Head of caudate nucleus (tissue), 42 donors: Measurements from ENCODE around the gene UBE2Q2.
"Not testable (repeated sequence)": the region's sequence is repeated elsewhere in the genome, so short reads cannot be mapped to it uniquely, and the experiment has no call there.

Source experiments
- DNase-seq, 42 donors: peaks; one replicate each; pipeline versions ENCODE4 v3.0.0 to v3.0.0-alpha.2; 2020 to 2021; ENCODE audit warnings: mixed read lengths in 7 of 42
- intact Hi-C: fragments of 100-400 bp; cut with DNase I; formaldehyde crosslinking; loops from one replicate; pipeline ENCODE4 v1.15.0; 2022

Gene UBE2Q2

DNA sequence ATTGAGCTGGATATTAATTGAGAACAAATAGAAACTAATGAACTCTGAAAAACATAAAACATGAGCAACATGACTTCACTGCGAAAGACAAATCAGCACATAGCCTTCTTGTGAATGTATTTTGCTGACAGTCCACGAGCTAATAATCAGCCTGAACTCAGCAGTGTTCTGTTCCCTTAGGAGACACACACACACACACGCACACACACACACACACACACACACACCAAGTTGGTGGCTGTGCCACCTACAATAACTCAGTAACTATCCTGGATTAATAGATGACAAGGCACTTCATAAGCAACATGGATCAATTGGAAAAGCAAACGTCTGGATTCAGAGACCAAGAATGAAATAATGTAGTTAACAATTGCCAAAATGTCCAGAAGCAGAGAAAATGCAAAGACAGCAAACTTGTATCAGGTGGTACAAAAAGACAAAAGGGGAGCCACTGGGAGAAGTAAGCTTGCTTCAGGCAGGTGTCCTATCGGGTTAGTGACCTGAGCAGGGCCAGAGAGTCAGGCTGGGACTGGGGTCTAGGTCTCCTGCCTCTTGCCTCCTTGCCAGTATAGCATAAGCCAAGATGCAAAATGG is 20.5 kb upstream of the UBE2Q2 start:
- intact Hi-C loops, result no loop called here
- no peak for DNase-seq

DNA sequence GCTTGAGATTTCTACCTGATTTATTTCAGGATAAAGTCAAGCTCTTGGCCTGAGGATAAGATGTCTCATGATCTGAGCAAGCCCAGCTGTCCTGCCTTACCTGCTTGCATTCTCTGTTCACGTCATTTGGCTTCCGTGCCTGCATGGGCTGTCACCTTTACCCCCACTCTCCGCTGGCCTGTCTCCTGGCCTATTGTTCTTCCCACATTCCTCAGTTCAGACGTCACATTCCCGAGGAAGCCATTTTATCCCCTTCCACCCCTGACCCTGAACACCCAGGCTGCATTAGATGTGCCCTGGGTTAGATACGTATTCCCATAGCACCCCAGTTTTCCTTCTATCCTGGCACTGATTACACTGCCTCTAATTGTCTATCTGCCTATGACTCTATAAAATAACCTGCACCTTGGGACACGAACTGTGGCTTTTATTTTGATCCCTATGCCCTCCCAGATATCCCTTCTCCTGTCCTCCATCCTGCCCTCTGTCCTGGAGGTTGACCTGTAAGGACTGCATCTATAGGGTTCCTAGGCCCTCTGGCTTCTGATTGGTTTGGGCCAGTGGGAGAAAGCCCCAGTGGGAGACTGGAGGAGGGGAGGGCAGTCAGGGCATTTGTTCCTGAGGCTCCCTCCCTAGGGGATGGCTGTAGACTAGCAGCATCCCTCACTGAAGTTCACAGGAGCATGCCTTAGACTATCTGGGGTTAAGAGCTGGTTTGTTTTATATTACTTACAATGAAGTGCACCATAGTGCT is 19.2 kb upstream of the UBE2Q2 start:
- intact Hi-C loops, result no loop called here
- no peak for DNase-seq

DNA sequence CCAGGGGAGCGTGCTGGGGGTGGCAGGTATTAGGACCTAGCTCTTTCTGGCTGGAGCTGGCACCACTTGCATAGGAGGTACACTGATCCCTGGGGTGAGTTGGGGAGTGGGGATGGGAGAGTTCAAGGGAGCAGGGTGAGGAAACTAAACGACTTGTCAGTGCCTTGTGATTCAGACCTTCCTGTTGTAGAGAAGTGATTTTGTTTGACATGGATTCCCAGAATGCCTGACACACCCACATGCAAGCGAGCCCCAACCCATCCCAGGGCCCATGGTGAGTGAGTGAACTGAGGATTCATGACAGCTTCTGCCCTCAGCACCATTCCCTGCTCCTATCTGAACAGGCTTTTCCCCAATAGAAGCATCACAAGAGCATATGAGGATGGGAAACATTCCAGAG is 15.6 kb upstream of the UBE2Q2 start:
- intact Hi-C loops, result no loop called here
- no peak for DNase-seq

DNA sequence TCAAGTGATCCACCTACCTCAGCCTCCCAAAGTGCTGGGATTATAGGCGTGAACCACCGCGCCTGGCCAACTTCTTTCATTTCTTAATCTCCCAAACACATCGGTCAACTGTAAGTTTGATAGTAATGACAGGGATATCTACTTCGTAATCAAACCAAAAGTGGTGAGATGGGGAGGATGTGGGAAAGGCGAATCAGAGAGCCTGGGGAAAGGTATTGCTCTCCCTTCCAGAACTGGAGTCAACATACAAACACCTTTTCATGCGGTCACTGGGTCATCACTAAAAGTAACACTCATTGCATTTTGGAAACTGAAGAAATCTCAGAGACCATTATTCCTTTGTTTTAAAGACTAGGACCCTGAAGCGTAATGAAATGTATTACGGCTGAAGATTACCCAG is 14.8 kb upstream of the UBE2Q2 start:
- intact Hi-C loops, result no loop called here
- no peak for DNase-seq

DNA sequence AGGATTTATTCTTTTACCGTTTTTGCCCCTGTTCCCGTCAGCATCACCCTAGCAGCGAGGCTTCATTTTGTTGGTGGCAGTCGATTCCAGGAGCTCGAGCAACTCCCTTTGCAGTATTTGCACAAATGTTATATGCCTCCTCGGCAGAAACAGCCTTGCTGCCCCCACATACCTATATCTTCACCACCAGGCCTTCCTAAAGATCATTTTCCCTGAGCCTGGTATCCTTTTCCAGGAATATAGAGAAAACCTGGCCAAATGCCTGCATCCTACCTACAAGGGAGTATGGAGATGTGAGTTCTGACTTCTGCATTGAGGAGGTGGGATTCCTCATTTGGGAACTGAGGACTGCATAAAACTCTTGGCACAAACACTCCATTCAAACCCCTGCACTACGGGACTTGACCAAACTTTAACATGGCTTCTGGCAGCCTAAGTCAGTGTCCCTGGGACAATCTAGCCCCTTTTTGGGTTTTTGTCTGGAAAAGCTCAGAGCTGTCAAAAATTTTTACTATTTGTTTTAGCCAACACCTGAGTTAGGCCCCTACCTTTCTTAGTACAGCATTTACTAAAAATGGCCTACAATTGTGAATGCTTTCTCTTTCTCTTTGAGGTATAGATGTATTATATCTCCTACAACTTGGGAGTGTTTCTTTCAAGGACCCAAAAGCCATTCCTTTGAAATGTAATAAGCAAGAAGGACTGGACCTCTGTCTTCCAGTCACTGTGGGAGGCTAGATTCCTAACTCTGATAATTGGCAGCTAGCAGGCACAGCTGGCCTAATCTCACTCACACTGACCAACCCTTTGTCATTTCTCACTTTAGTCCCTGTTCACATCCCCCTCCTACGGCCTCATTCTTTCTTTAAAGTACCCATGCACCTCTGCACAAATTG is 12.1 kb upstream of the UBE2Q2 start:
- intact Hi-C loops, result no loop called here
- DNase-seq, result no peak

DNA sequence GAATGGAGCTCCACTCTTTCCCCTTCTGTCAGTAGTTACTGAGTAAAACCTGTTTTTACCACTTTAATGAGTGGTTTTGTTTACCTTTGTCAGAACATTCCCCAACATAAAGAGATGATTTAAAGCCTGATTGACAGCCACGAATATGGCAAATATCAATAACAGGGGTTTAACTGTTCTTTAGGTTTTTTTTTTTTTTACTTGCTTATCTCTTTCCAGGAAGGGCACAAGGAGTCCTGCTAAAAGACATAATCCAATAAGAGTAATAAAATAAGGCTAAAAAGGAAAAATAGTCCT is 11.5 kb upstream of the UBE2Q2 start:
- DNase-seq, result no peak
- intact Hi-C loops, result no loop called here

DNA sequence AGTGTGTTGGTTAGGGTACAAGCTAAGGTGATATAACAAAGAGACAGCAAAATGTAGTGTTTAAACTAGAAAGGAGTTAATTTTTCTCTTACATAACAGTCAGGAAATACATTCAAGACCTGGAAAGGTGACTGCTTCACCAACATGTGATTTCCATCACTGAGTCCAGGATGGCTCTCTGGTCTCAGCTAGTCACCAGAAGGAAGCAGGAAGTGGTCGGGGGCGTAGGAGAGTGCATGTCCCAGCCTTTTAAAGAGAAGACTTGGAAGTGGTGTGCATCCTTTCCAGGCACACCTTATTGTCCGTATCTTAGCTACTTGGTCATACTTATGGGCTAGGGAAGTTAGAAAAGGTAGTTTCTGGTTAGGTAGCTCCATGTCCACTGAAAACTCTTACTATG is 11.1 kb upstream of the UBE2Q2 start:
- intact Hi-C loops, result no loop called here
- no peak for DNase-seq

DNA sequence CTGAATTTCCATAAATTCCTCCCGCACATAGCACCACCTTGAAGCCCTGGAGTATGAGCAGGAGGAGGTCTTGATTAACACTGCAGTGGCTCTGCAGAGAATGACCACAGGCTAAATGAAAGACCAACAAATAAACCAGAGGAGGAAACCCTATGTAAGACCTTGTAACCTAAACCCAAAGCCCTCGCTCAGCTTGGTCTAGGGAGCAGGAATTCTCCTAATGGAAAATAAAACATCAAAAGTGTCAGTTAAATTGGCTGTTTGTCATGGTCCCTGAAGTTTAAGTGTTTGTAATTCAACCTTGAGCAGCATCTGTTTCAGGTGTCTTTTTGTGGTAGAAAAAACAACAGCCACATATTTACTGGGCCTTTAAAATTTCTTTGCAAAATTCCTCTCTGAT is 9.2 kb upstream of the UBE2Q2 start:
- intact Hi-C loops, result no loop called here
- DNase-seq, result no peak

DNA sequence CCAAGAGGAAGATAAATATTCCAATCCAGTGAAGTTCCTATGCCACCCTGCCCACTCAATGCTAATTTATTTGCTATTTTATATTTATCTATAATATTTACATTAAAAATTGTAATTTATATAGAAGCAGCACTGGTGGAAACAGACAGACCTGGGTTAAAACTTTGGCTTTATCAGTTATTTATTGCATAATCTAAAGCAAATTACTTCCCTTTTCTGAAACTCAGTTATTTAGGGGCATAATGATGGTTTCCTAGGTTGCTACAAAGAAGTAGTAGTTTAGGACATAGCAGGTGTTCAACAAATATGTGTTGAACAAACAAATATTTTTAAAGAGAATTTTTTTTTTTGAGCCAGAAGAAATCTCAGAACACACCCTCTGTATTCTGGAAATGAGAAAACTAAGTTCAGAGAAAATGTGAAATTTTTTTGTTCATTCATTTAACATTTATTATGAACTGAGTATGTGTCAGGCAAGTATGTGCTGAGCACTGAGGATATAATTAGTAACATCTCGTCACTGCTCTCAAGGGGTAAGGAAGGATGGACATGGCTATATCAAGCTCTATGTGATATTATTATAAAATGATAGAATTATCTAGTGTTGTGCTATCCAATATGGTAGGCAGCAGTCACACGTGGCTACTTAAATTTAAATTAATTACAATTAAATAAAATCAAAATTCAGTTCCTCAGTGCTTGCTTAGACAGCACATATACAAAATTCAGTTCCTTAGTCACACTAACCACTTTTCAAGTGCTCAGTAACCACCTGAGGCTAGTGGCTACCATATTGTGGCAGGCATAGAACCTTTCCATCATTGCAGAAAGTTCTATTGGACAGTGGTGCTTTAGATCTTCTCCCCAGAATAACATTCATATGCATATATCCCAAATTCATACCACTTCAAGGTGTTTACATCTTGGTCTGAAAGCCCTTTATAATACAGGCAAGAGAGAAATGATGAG is 7.0 kb upstream of the UBE2Q2 start:
- DNase-seq, result no peak
- intact Hi-C loops, result no loop called here

DNA sequence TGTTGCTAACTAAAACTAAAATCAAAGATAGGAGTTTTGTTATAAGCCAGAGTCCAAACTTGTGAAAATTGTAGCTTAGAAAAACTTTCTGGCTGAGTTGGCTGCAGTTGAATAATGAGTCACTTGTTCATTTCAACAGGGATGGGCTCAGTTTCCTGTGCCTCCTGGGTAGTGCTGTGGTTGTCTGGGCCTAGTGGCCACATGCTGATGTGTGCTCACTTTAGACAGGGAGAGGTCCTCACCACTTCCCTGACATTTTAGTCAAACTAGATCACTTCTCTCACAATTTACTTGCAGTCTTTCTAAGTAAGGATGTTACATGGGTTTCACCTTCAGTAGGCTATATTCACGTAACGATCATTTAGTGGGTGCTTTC is 6.3 kb upstream of the UBE2Q2 start:
- DNase-seq, result no peak
- intact Hi-C loops, result no loop called here

DNA sequence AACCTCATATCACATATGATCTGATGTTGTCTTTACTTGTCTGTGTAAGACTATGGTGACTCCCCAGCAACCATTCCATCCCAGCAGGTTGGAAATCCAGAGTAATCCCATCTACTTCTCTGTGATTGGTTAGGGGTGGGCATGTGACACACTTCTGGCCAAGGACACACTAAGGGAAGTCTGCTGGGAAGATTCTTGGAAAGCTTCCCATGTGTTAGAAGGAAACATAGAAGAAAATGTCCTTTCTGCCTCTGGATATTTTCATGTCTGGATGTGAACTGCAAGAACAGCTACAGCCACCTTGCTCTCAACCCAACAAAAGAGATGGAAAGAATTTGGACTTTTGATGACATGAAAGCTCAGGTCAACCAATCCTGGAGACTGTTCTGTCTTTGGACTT is 2.6 kb upstream of the UBE2Q2 start:
- no peak for DNase-seq
- intact Hi-C loops, result no loop called here

DNA sequence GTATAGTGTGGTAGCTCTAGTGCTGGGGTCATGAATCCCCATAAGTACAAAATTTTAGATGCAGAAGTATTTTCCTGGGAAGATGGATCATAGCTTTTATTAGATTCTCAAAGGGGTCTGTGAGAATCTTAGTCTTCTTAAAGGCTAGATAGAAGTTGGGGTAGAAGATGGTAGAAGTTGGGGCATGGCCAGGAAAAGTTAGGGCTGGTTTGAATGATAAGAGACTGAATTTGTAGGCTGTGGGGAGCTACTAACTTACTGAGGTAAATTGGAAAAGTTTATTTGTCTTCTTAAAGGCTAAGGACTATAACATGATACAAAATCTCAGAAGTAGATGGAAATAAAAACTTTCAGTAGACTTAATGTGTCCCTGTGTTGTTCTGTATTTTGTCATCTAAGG is 1.6 kb upstream of the UBE2Q2 start:
- intact Hi-C loops, result no loop called here
- DNase-seq, result no peak

DNA sequence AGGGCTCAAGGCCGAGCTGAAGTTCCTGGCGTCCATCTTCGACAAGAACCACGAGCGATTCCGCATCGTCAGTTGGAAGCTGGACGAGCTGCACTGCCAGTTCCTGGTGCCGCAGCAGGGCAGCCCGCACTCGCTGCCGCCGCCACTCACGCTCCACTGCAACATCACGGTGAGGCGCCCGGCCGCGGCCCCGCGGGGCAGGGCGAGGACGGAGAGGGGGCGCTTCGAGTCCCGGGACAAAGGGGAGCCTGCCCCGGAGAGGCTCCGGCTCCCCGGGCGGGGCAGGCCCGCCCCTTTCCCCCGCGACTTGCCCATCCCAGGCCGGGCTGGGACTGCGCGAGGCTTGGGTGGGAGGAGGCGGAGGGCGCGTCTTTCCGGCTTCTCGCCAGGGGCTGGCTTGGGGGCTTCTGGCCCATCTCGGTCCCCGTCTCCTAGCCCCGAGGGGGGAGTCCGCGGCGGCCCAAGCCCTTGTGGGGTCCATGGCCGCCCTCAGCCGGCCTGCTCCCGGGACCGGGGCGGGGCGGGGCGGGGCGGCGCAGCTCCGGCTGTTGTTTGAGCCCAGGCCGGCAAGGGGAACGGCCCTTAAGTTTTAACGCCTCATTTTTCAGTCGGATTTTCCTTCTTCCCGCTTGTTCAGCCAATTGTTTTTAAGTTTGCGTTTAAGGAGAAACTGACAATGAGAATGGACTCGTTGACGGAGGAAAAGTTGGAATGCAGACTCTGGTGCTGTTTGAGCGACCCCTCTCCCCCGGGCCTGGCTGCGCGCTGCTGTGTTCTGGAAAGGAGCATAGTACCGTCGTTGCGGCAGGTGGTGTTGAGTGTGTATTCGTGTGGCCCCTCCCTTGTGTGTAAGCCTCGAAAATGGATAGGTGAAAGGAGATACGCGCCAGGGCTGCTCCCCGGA is 683 bp downstream of the UBE2Q2 start:
- intact Hi-C loops, result no loop called here

DNA sequence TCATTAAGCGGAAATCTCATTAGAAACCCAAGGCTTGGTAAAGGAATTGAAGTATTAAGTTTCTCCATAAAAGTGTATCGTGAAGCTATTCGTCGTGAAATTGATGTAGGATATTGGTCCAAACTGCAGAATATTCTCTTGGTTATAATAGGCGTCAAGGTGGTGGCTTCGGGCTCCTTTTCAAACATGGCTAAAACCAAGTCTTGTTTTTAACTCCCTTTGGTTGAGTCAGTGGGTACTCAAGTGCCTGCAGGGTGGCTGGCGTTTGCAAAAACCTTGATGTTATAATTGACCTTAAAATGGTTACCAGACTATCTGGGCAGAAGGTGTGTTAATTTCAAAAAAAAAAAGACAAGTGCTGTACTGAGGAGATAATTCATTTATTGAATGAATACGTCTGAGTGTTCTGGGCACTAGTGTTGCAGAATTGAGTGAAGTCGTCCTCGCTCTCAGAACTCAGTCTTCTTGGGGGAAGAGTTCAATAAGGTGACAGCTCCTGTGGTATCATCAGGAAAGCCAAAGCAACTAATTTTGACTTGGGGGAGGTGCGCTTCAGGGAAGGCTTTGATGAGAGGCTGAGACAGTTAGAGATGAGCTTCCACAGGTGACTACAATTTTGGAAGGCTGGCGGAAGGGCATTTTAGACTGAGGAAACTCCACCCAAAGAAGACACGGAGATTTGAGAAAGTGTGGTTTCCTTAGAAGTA is 1.5 kb downstream of the UBE2Q2 start:
- intact Hi-C loops, result no loop called here
- no peak for DNase-seq

More for the DNA sequence above, 683 bp downstream of the UBE2Q2 start:
- DNase-seq, result peak; percentile 9 to 79 (median 54)

DNA sequence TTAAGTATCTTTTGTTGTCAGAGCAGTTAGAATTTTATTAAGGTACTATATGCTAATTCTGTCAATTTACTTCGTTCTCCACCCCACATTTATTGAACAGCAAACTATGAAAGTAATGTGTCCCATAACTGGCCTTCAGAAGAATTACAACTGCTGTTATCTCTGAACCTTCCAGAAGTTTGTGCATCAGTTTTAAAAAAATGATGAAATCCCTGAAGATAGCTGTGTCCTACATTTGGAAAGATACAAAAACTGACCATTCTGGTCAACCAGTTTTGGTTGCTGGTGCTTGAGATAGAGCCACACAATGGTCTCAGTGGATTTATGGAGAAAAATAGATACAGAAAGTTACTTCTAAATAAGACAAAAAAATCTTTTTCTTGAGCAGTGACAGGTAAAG is 5.9 kb downstream of the UBE2Q2 start:
- no peak for DNase-seq
- intact Hi-C loops, result no loop called here

DNA sequence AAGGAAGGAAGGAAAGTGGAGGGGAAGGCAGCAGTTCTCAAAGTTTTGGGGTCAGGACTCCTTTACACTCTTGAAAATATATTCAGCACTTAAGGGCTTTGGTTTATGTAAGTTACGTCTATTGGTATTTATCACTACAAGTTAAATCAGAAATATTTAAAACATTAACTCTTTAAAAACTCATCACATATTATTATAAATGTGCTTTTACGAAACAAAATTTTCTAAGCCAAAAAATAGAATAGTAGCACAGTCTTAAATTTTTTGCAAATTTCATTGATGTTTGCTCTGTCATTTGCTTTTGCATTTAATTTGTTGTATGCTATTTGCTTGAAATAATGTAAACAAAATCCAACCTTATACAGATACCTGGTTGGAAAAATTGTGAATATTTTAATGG is 7.5 kb downstream of the UBE2Q2 start:
- intact Hi-C loops, result no loop called here

DNA sequence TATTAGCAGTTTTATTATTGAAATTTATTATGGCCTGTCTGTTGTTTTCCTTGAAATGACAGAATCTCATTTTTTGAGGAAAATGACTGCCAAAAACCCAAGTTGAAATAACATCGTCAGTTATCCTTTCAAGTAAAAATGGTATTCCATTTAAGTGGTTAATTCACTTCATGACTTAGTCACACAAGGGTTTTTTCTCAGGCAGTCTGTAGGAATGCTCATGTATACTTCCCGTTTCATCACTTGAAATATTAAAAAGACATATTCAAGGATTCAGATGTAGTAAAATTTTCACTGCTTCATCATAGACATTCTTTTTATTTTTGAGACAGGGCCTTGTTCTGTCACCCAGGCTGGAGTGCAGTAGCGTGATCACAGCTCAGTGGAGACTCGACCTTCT is 8.3 kb downstream of the UBE2Q2 start:
- intact Hi-C loops, DNase-seq: not testable (repeated sequence)

More for the DNA sequence above, 7.5 kb downstream of the UBE2Q2 start:
- DNase-seq, result no peak

DNA sequence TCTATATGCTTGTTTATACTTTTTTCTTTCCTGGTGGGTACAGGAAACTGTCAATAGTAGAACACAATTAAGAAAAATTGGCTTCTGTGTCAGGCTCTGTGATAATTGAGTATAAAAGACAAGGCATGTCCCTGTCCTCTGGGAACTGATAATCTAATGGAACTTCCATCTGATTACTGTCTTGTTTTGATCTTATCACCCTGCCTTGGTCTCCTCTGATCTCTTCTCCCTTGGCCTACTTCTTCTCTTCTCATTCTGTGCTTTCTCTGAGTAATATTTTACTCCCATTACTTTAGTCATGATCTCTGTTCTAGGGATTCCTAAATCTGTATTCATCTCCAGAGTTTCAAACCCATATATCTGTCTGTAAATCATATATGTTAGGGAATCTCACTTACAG is 14.6 kb downstream of the UBE2Q2 start:
- DNase-seq, result no peak
- intact Hi-C loops, result no loop called here
